GM13977 (cell line): ENCODE measurements around the gene MAFG.

ENCODE experiments used
- DNase-seq: peaks from one replicate; pipeline ENCODE4 v3.0.0; 2012; ENCODE audit warnings: low spot score
- in situ Hi-C: fragments of 300-500 bp; cut with MboI; formaldehyde crosslinking; loops from one replicate; pipeline ENCODE4 v1.12.0; 2022; ENCODE audit warnings: low sequenced_read_pairs, low pct_unique_long_range_greater_than_20kb, mixed read lengths, inconsistent platforms; ENCODE audit not compliant: unreplicated experiment
- TF ChIP-seq, protein P1 (sequence below): IDR thresholded peaks from 2 replicates; pipeline ENCODE4 v1.5.1; 2012; ENCODE audit warnings: mild to moderate bottlenecking, control low read depth; ENCODE audit not compliant: insufficient read depth; ENCODE audit errors: extremely low read depth, missing control alignments

MAFG gene

DNA sequence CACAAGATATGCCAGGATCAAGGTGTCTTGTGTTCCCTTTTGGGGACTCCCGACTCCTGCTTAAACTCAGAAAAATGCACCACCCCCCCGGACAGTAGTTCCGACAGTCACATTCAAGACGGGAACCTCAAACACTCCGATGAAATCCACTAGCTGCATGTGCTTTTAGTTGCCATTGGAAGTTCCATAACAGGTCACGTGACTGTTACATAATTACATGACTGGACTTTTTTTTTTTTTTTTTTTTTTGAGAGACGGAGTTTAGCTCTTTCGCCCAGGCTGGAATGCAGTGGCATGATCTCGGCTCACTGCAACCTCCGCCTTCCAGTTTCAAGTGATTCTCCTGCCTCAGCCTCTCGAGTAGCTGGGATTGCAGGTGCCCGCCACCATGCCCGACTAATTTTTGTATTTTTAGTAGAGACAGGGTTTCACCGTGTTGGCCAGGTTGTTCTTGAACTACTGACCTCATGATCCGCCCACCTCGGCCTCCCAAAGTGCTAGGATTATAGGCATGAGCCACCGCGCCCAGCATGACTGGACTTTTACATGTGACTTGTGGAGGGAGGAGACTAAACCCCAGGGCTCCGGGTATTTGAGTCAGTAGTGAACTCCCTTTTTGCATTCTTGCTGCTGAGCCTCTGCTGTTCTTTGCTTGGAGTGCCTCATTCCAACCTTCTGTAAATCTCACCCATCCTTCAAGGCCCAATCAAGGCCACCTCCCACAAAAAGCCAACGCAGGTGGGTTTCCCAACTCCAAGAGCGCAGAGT is 11.1 kb downstream of the MAFG start:
- TF ChIP-seq, protein P1, sequence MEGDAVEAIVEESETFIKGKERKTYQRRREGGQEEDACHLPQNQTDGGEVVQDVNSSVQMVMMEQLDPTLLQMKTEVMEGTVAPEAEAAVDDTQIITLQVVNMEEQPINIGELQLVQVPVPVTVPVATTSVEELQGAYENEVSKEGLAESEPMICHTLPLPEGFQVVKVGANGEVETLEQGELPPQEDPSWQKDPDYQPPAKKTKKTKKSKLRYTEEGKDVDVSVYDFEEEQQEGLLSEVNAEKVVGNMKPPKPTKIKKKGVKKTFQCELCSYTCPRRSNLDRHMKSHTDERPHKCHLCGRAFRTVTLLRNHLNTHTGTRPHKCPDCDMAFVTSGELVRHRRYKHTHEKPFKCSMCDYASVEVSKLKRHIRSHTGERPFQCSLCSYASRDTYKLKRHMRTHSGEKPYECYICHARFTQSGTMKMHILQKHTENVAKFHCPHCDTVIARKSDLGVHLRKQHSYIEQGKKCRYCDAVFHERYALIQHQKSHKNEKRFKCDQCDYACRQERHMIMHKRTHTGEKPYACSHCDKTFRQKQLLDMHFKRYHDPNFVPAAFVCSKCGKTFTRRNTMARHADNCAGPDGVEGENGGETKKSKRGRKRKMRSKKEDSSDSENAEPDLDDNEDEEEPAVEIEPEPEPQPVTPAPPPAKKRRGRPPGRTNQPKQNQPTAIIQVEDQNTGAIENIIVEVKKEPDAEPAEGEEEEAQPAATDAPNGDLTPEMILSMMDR: no peak
- no peak for DNase-seq
- in situ Hi-C loops: no loop called here

- no peak for DNase-seq
- in situ Hi-C loops: no loop called here
- TF ChIP-seq, protein P1: no peak
These were observed 12.2 kb downstream of the MAFG start for GRCh38 chr17:81915331-81915730.

- TF ChIP-seq, protein P1: no peak
- no peak for DNase-seq
- in situ Hi-C loops: no loop called here
These were observed 13.3 kb downstream of the MAFG start for GRCh38 chr17:81914103-81914850.

DNA sequence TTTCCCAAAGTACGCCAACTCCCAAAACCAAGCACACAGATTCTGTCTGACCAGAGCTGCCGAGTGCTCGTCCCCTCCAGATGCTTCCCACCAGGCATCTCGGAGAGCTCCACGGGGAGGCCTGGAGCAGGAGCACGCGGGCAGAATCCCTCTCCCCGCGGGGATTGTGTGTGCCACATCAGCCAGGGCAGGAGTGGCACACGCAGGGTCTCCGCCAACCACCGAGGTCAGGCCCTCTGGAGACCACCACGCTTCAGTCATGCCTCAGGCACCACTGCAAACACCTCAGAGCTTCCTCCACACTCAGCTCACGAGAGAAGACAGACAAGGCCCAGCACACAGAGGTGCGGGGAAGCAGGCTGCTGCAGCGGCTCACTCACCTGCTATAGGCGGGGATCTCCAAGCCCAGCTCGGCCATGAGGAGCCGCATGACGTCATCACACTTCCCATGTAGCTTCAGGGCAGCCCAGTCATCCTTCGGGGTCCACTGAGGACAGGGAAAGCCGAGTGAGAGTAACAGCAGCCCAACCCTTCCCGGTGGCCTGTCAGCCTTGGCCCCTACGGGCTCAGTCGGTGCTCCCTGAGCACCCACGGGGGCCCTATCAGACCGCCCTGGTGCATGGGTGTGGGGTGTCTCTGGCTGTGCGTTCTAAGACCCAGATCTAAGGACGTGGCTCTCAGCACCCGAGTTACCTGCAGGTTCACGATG is 14.0 kb downstream of the MAFG start:
- TF ChIP-seq, protein P1: no peak
- in situ Hi-C loops: no loop called here
- no peak for DNase-seq

DNA sequence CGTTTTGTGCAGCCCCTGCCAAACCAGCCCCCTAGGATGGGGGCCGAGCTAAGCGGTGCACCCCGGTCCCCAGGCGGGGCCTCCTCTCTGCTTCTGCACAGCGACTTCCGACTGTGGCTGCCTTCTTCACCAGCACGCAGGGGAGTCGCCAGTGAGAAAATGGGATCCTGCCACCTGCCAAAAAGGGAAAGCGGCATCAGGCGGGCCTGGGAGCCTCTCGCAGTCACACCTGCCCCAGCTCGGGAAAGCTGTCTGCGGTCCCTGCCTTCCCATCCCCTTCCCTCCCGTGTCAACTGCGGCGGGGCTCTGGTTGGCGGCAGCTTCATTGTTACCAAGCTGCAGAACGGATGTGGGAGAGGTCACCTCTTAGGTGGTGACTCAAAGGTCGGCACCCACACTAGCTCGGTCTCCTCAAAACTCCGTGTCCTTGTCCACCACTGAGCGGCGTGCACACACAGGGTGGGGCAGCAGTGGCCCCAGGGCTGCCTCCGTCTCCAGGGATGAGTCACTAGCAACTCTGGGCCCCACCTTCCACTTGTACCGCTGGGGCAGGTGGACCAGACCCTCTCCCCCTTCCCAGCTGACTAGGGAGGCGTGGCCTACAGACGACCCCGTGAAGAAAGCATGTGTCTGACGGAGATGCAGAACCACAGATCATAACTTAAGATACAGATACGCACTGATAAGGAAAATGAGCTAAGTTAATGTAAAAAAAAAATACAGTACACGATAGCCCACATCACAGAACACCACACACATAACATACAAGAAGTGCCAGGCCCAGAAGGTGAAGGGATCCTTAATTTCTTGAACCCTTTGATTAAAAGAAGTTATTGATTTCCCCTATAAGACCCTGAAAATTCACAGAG is 14.9 kb downstream of the MAFG start:
- in situ Hi-C loops: no loop called here

More for the DNA sequence above, 14.9 kb downstream of the MAFG start:
- TF ChIP-seq, protein P1: no peak
- no peak for DNase-seq
